ENCODE data around the gene UVRAG.

The UVRAG gene

DNA sequence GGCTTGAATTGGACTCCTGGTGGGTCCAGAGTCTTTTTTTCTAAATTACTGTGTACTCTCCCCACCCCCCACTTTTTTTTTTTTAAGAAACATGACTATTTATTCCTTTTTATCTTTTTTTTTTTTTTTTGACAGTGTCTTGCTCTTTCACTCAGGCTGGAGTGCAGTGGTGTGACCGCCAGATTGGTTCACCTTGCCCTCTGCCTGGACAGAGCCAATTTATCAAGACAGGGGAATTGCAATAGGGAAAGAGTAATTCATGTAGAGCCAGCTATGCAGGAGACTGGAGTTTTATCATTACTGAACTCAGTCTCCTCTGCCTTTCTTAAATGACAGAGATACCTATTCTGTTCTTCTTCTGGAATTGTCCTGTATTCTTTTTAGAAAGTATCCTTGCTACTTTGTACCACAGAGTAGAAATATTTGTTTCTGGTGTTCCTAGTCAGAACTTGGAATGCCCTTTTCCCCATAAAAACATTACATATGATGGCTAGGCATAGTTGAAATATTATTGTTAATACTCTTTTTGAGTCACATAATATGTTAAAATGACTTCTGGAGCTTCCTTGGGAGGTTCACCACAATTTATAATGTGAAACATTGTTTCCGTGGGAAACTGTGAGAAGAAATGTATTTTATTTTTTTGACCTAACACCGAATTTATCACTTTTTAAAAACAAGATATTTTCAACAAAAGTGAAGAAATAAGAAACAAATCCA lies 95.6 kb downstream of the UVRAG start:
- H3K79me2 ChIP-seq (ENCODE audit: low read length) = 0 out of 2 replicates have a peak, but pooled peaks cover 4% of the 10 kb centered on the region
- no peaks in the 10 kb centered on the region for H3K36me3 ChIP-seq (replicated peaks; ENCODE audit: insufficient read depth, low read length)

GRCh38 chr11:75911459-75911858 lies 96.4 kb downstream of the UVRAG start:
- no peaks in the 10 kb centered on the region for H3K9me3 ChIP-seq (replicated peaks; ENCODE audit: insufficient read depth, low read length)
- no peak overlapping the region for H3K27ac ChIP-seq (ENCODE audit: low read length)
- no peaks in the 10 kb centered on the region for H3F3A ChIP-seq (ENCODE audit: insufficient read depth, low read length)
- H3K4me1 ChIP-seq (ENCODE audit: low read length) = peaks cover 11% of the 10 kb centered on the region
- H3K27me3 ChIP-seq (replicated peaks; ENCODE audit: insufficient read depth, low read length) = no peaks in the 10 kb centered on the region
- H3K4me2 ChIP-seq (ENCODE audit: low read depth, low read length) = no peak overlapping the region
- H3K79me2 ChIP-seq (ENCODE audit: low read length) = 0 out of 2 replicates have a peak, but pooled peaks cover 4% of the 10 kb centered on the region
- TF ChIP-seq, protein P1, sequence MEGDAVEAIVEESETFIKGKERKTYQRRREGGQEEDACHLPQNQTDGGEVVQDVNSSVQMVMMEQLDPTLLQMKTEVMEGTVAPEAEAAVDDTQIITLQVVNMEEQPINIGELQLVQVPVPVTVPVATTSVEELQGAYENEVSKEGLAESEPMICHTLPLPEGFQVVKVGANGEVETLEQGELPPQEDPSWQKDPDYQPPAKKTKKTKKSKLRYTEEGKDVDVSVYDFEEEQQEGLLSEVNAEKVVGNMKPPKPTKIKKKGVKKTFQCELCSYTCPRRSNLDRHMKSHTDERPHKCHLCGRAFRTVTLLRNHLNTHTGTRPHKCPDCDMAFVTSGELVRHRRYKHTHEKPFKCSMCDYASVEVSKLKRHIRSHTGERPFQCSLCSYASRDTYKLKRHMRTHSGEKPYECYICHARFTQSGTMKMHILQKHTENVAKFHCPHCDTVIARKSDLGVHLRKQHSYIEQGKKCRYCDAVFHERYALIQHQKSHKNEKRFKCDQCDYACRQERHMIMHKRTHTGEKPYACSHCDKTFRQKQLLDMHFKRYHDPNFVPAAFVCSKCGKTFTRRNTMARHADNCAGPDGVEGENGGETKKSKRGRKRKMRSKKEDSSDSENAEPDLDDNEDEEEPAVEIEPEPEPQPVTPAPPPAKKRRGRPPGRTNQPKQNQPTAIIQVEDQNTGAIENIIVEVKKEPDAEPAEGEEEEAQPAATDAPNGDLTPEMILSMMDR (IDR thresholded peaks at IDR 0.05; ENCODE audit: low read length) = no peak
- TF ChIP-seq EZH2phosphoT487 (IDR thresholded peaks at IDR 0.05; ENCODE audit: low read length) = no peak
- H3K9me2 ChIP-seq (replicated peaks; ENCODE audit: insufficient read depth, low read length) = no peaks in the 10 kb centered on the region
- no peaks in the 10 kb centered on the region for H3K36me3 ChIP-seq (replicated peaks; ENCODE audit: insufficient read depth, low read length)
- no peak overlapping the region for H2AFZ ChIP-seq (ENCODE audit: low read length)
- no peak overlapping the region for H3K9ac ChIP-seq (ENCODE audit: low read length)
- no peak overlapping the region for H3K4me3 ChIP-seq (ENCODE audit: low read length)
- DNase-seq = no peak
- H4K20me1 ChIP-seq (ENCODE audit: insufficient read depth, low read length) = no peaks in the 10 kb centered on the region

More for the DNA sequence above, 95.6 kb downstream of the UVRAG start:
- Histone ChIP-seq H3K4me1 (ENCODE audit: low read length) (peaks cover 11% of the 10 kb centered on the region), H3K27ac (ENCODE audit: low read length) (no peak overlapping the region), H3F3A (ENCODE audit: insufficient read depth, low read length) (no peaks in the 10 kb centered on the region), H3K9ac (ENCODE audit: low read length) (no peak overlapping the region), H4K20me1 (ENCODE audit: insufficient read depth, low read length) (no peaks in the 10 kb centered on the region), H3K9me2 (replicated peaks; ENCODE audit: insufficient read depth, low read length) (no peaks in the 10 kb centered on the region), H3K27me3 (replicated peaks; ENCODE audit: insufficient read depth, low read length) (no peaks in the 10 kb centered on the region), H3K9me3 (replicated peaks; ENCODE audit: insufficient read depth, low read length) (no peaks in the 10 kb centered on the region), H2AFZ (ENCODE audit: low read length) (no peak overlapping the region), H3K4me3 (ENCODE audit: low read length) (no peak overlapping the region), H3K4me2 (ENCODE audit: low read depth, low read length) (no peak overlapping the region)
- DNase-seq = no peak
- TF ChIP-seq, protein P1 (IDR thresholded peaks at IDR 0.05; ENCODE audit: low read length) = no peak
- TF ChIP-seq EZH2 (optimal IDR thresholded peaks at IDR 0.05; ENCODE audit: low read depth, low read length) = no peak
- TF ChIP-seq EZH2phosphoT487 (IDR thresholded peaks at IDR 0.05; ENCODE audit: low read length) = no peak

GRCh38 chr11:75913984-75914383 lies 99.0 kb downstream of the UVRAG start:
- Histone ChIP-seq H3K79me2 (ENCODE audit: low read length) (no peaks in the 10 kb centered on the region), H3K4me1 (ENCODE audit: low read length) (peaks cover 6% of the 10 kb centered on the region; the same call in 1 of the 2 replicates), H3K27me3 (replicated peaks; ENCODE audit: insufficient read depth, low read length) (no peaks in the 10 kb centered on the region), H3K9me2 (replicated peaks; ENCODE audit: insufficient read depth, low read length) (no peaks in the 10 kb centered on the region), H4K20me1 (ENCODE audit: insufficient read depth, low read length) (no peaks in the 10 kb centered on the region), H3F3A (ENCODE audit: insufficient read depth, low read length) (peaks cover under 1% of the 10 kb centered on the region; the same call in 1 of the 2 replicates), H3K36me3 (replicated peaks; ENCODE audit: insufficient read depth, low read length) (no peaks in the 10 kb centered on the region), H2AFZ (ENCODE audit: low read length) (no peak overlapping the region), H3K27ac (ENCODE audit: low read length) (no peak overlapping the region), H3K4me3 (ENCODE audit: low read length) (no peak overlapping the region), H3K4me2 (ENCODE audit: low read depth, low read length) (no peak overlapping the region), H3K9me3 (replicated peaks; ENCODE audit: insufficient read depth, low read length) (no peaks in the 10 kb centered on the region), H3K9ac (ENCODE audit: low read length) (no peak overlapping the region)
- TF ChIP-seq EZH2phosphoT487 (IDR thresholded peaks at IDR 0.05; ENCODE audit: low read length) = no peak
- no peak for TF ChIP-seq EZH2 (optimal IDR thresholded peaks at IDR 0.05; ENCODE audit: low read depth, low read length)
- TF ChIP-seq, protein P1 (IDR thresholded peaks at IDR 0.05; ENCODE audit: low read length) = no peak
- no peak for DNase-seq
